Measurements from ENCODE around the gene SLC22A14.

Gene SLC22A14

DNA sequence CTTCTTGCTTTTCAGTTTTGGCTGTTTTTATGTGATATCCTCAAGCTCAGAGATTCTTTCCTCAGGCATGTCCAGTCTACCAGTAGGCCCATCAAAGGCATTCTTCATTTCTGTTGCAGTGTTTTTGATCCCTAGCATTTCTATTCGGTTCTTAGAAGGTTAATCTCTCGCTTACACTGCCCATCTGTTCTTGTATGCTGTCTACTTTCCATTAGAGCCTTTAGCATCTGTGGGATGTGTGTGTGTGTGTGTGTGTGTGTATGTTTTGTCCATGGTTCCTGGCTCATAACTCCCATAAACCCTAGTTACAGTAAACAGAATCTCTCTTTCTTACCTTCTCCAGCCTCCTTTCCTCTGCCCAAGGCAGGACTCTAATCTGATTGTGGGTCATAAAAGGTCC, 21.6 kb upstream of the SLC22A14 start:
- no peak overlapping the region for H3K4me3 ChIP-seq (ENCODE audit: low read depth, low read length)
- TF ChIP-seq CTCF (IDR thresholded peaks at IDR 0.05; ENCODE audit: insufficient read depth, low read depth, low read length, missing control alignments), result no peak
- DNase-seq (ENCODE audit: low read depth), result no peak

DNA sequence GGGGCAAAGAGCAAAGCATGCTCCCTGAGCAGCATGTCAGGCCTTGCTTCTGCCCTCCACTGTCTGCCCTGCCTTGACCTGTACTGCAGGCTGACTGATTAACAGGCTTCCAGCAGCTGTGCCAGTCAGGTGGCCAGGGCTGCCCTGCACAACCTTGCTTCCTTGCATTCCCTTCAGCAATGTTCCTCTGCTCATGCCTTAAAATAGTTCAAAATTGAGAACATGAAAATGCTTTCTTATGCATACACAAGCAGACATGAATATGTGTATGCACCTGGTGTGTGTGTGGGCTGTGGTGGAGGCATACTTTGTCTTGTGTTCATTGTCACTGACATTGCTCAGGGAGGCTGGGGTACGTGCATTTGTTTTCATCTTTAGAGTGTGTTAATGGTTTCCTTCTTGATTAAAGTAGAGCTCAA, 17.7 kb upstream of the SLC22A14 start:
- no peak for DNase-seq (ENCODE audit: low read depth)
- TF ChIP-seq CTCF (IDR thresholded peaks at IDR 0.05; ENCODE audit: insufficient read depth, low read depth, low read length, missing control alignments), result no peak

DNA sequence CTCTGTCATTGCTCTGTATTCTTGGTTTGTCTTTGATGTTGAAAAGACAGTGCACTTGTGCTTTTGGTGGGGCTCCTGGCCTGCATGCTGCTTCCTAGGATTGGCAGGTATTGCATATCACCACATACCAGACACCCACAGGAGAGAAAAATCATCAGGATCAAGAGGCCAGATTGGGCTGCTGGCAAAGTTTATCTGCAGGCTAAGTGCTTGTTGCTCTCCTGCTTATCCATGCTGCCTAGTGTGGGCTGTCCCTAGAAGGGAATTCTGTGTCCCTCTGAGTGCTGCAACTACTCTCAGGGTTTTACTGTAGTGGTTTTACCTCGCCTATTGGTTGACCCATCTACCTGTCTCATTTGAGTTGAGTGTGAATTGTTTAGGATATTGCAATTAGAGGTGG, 17.3 kb upstream of the SLC22A14 start:
- no peak for TF ChIP-seq CTCF (IDR thresholded peaks at IDR 0.05; ENCODE audit: insufficient read depth, low read depth, low read length, missing control alignments)
- no peak for DNase-seq (ENCODE audit: low read depth)
- H3K4me3 ChIP-seq (ENCODE audit: low read depth, low read length), result no peak overlapping the region

More for the DNA sequence above, 17.7 kb upstream of the SLC22A14 start:
- H3K4me3 ChIP-seq (ENCODE audit: low read depth, low read length), result no peak overlapping the region

DNA sequence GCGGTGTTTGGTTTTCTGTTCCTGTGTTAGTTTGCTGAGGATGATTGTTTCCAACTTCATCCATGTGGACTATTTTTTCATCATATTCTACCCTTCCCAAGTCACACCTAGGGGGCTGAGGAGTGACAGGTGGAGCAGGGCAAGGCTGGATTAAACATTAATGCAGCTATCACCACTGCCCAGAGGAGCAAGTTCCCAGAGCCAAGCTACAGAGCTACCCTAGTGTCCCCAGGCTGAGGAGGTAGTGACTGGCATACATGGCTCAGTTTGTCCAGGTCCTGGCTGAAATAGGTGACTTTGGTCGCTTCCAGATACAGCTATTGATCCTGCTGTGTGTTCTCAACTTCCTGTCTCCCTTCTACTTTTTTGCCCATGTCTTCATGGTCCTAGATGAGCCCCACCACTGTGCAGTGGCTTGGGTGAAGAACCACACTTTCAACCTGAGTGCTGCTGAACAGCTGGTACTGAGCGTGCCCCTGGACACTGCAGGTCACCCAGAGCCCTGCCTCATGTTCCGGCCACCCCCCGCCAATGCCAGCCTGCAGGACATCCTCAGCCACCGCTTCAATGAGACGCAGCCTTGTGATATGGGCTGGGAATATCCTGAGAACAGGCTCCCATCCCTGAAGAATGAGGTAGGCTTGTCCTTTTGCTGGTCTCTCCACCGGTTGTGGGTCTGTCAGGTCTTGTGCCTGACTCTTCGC, 16.3 kb upstream of the SLC22A14 start, which contains the start of gene SLC22A13:
SLC22A13 (plus strand) TSS at position 209 of the 704 bp plus-strand sequence; CDS start at position 258, 49 bp downstream.
- no peak for DNase-seq (ENCODE audit: low read depth)
- no peak for TF ChIP-seq CTCF (IDR thresholded peaks at IDR 0.05; ENCODE audit: insufficient read depth, low read depth, low read length, missing control alignments)
- H3K4me3 ChIP-seq (ENCODE audit: low read depth, low read length), result no peak within 1 kb of the TSS

DNA sequence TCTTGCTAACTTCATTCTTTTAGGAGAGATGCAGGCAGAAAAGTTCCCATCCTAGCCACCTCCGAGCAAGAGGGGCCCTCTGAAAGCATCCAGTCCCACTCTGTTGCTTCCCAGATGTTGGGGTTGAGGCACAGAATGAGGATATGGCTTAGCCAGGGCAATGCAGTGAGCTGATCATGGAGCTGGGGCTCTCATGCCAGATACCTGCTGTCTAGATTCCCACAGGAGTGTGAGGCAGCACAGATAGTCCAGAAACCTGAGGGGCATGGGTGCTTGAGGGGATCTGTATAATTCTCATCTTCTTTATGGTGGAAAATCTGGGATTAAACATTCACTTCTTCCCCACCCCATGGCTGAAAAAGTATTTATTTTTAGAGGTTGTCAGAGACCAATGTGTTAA, 15.3 kb upstream of the SLC22A14 start:
- TF ChIP-seq CTCF (IDR thresholded peaks at IDR 0.05; ENCODE audit: insufficient read depth, low read depth, low read length, missing control alignments), result no peak
- DNase-seq (ENCODE audit: low read depth), result no peak
- no peak overlapping the region for H3K4me3 ChIP-seq (ENCODE audit: low read depth, low read length)

DNA sequence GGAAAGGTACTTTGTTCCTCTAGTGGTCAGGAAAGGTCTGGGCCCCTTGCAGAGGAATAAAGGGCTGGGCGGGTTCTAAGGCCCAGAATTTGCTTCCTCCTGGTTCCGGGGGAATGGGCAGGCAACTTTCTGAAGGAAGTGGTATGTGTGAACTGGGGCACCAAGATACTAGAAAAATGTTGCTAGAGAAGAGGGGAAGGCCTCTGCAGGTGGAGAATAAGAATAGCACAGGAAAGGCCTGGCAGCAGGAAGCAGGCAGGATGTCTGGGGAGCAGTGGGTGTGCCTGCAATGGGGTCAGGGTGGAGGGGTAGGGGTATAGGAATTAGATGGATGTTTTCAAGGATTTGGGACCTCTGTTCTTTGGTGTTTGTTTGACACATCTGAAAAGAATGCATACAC, 14.4 kb upstream of the SLC22A14 start:
- DNase-seq (ENCODE audit: low read depth), result no peak
- no peak for TF ChIP-seq CTCF (IDR thresholded peaks at IDR 0.05; ENCODE audit: insufficient read depth, low read depth, low read length, missing control alignments)

DNA sequence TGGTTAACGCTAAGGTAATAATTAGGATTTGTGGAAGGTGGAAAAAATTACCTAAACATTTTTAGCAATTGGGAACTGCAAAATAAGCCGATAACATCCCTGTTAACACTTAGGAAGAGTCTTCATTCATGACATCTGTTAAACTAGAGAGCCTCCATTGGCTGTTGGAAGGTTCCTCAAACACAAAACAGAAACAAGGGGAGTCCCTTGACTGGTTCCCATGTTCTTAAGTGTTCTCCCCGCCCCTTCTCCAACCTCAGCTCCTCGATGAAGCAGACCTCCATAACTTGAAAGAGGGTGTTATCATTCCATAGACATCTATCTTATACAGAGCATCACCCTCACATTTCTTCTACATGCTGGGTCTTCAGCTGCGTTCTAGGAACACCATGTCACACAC, 14.0 kb upstream of the SLC22A14 start:
- no peak overlapping the region for H3K4me3 ChIP-seq (ENCODE audit: low read depth, low read length)
- no peak for DNase-seq (ENCODE audit: low read depth)
- no peak for TF ChIP-seq CTCF (IDR thresholded peaks at IDR 0.05; ENCODE audit: insufficient read depth, low read depth, low read length, missing control alignments)

More for the DNA sequence above, 14.4 kb upstream of the SLC22A14 start:
- H3K4me3 ChIP-seq (ENCODE audit: low read depth, low read length), result no peak overlapping the region
